Tibial nerve (tissue), 4 donors: ENCODE data around the gene ALKBH8. TPM values are rescaled to one million over a fixed set of nuclear protein-coding genes. Genes with fewer than 3 reads are reported as not detected.
"Not testable (repeated sequence)": the region's sequence is repeated elsewhere in the genome, so short reads cannot be mapped to it uniquely, and the experiment has no call there.

Experiments used
- DNase-seq, 2 donors: peaks; one replicate each; pipeline ENCODE4 v3.0.0-alpha.2; 2019; ENCODE audit warnings: low spot score in 2 of 2
- H3K27ac ChIP-seq, 4 donors: fragments of 200-600 bp; sonication (generic) in 3 of 4; one replicate each; pipeline ENCODE4 v1.5.1; 2017 to 2019; ENCODE audit warnings: mild to moderate bottlenecking in 1 of 4
- H3K27me3 ChIP-seq, 2 donors: fragments of 200-600 bp; sonication (generic) in 1 of 2; one replicate each; pipeline versions ENCODE4 v1.5.1 to v1.6.0; 2017 to 2019
- H3K36me3 ChIP-seq, 3 donors: fragments of 200-600 bp; sonication (generic); one replicate each; pipeline ENCODE4 v1.5.1; 2018 to 2019
- H3K4me1 ChIP-seq, 4 donors: fragments of 200-600 bp; sonication (generic) in 3 of 4; one replicate each; pipeline ENCODE4 v1.5.1; 2017 to 2019
- H3K4me3 ChIP-seq, 4 donors: fragments of 200-600 bp; sonication (generic) in 3 of 4; one replicate each; pipeline ENCODE4 v1.5.1; 2017 to 2019; ENCODE audit warnings: mild to moderate bottlenecking in 1 of 4, moderate library complexity in 1 of 4
- H3K9me3 ChIP-seq, 4 donors: fragments of 200-600 bp; sonication (generic) in 3 of 4; one replicate each; pipeline ENCODE4 v1.5.1; 2017 to 2019
- EP300 ChIP-seq, 2 donors: sonication (generic); formaldehyde crosslinking; IDR thresholded peaks; one replicate each; pipeline ENCODE4 v1.6.1; 2017; ENCODE audit warnings: antibody characterized with exemption in 2 of 2, mild to moderate bottlenecking in 1 of 2
- POLR2A ChIP-seq, 2 donors: fragments of 450-650 bp; IDR thresholded peaks; one replicate each; pipeline ENCODE4 v1.6.1; 2017; ENCODE audit warnings: antibody characterized with exemption in 2 of 2, mild to moderate bottlenecking in 2 of 2, moderate library complexity in 2 of 2
- WGBS, 2 donors: methylation state at CpG; one replicate each; pipeline ENCODE4 v1.1.5; 2018; 5-methylcytosine and 5-hydroxymethylcytosine counted together
- total RNA-seq, 4 donors: library from RNA; depleted of rRNA; stranded (reverse); fragments of >200 nt; gene quantifications; one replicate each; pipeline ENCODE4 v1.1.0, GENCODE V29; 2016
- TF ChIP-seq, protein P1 (sequence below), 5 experiments: fragments of 200-600 bp in 3 of 5; fragments of 450-650 bp in 2 of 5; sonication (generic) in 3 of 5; IDR thresholded peaks; one replicate each; pipeline ENCODE4 v1.5.1; 2016 to 2019; ENCODE audit warnings: antibody characterized with exemption in 5 of 5, mild to moderate bottlenecking in 3 of 5, moderate library complexity in 2 of 5

The ALKBH8 gene
- total RNA-seq, 4 donors from 2014 or later: 3.6 to 6.3 (median 5.5) TPM

GRCh38 chr11:107566569-107566968 lies 1.0 kb upstream of the ALKBH8 start:
- no peak for TF ChIP-seq POLR2A (IDR thresholded peaks at IDR 0.05)
- TF ChIP-seq, protein P1, sequence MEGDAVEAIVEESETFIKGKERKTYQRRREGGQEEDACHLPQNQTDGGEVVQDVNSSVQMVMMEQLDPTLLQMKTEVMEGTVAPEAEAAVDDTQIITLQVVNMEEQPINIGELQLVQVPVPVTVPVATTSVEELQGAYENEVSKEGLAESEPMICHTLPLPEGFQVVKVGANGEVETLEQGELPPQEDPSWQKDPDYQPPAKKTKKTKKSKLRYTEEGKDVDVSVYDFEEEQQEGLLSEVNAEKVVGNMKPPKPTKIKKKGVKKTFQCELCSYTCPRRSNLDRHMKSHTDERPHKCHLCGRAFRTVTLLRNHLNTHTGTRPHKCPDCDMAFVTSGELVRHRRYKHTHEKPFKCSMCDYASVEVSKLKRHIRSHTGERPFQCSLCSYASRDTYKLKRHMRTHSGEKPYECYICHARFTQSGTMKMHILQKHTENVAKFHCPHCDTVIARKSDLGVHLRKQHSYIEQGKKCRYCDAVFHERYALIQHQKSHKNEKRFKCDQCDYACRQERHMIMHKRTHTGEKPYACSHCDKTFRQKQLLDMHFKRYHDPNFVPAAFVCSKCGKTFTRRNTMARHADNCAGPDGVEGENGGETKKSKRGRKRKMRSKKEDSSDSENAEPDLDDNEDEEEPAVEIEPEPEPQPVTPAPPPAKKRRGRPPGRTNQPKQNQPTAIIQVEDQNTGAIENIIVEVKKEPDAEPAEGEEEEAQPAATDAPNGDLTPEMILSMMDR (IDR thresholded peaks at IDR 0.05): no peak
- no peak for TF ChIP-seq EP300 (IDR thresholded peaks at IDR 0.05)
- H3K9me3 ChIP-seq: no peaks in the 10 kb centered on the region
- 85 to 89% methylated on average over 2 of the region's 2 CpGs for WGBS, 2 donors

DNA sequence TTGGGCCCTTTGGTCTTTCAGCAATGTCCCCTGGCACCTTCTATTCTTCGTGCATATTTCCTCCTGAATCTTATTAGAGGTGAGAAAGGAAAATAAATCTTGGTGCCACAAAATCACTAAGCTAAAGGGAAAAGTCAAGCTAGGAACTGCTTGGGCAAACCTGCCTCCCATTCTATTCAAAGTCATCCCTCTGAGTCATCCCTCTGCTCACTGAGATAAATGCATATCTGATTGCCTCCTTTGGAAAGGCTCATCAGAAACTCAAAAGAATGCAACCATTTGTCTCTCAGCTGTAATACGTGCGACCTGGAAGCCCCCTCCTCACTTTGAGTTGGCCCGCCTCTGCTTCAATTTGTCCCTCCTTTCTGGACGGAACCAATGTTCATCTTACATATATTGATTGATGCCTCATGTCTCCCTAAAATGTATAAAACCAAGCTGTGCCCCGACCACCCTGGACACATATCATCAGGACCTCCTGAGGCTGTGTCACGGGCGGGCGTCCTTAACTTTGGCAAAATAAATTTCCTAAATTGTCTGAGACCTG lies 493 bp upstream of the ALKBH8 start:
- H3K4me1 ChIP-seq: peaks cover 0 to 35% (median 16%) of the 10 kb centered on the region in 4 donors
- 58 to 63% methylated on average over 9 of the region's 9 CpGs for WGBS, 2 donors
- not testable (repeated sequence) for DNase-seq, H3K36me3 ChIP-seq, H3K27me3 ChIP-seq, H3K9me3 ChIP-seq
- peak overlapping the region in 3 of 4 donors; percentile 69 to 87 (median 83) for H3K27ac ChIP-seq
- peak overlapping the region; percentile 60 to 91 (median 82) for H3K4me3 ChIP-seq

More at GRCh38 chr11:107566569-107566968, 1.0 kb upstream of the ALKBH8 start:
- Histone ChIP-seq H3K27ac (no peak overlapping the region), H3K27me3 (no peaks in the 10 kb centered on the region), H3K36me3 (no peaks in the 10 kb centered on the region), H3K4me3 (no peak overlapping the region), H3K4me1 (peaks cover 0 to 35% (median 16%) of the 10 kb centered on the region in 4 donors)
- no peak for DNase-seq

- Histone ChIP-seq H3K27me3 (no peaks in the 10 kb centered on the region), H3K36me3 (peaks cover 0 to 2% (median 0%) of the 10 kb centered on the region in 3 donors), H3K27ac (peak overlapping the region; percentile 24 to 87 (median 76)), H3K4me1 (peaks cover 0 to 35% (median 16%) of the 10 kb centered on the region in 4 donors), H3K9me3 (no peaks in the 10 kb centered on the region), H3K4me3 (peak overlapping the region; percentile 60 to 91 (median 82))
- TF ChIP-seq POLR2A (IDR thresholded peaks at IDR 0.05) (no peak), EP300 (IDR thresholded peaks at IDR 0.05) (no peak)
- TF ChIP-seq, protein P1 (IDR thresholded peaks at IDR 0.05): no peak
- no peak for DNase-seq
- 12 to 15% methylated on average over 6 of the region's 6 CpGs for WGBS, 2 donors
These were observed 687 bp downstream of the ALKBH8 start for GRCh38 chr11:107564877-107565218.

DNA sequence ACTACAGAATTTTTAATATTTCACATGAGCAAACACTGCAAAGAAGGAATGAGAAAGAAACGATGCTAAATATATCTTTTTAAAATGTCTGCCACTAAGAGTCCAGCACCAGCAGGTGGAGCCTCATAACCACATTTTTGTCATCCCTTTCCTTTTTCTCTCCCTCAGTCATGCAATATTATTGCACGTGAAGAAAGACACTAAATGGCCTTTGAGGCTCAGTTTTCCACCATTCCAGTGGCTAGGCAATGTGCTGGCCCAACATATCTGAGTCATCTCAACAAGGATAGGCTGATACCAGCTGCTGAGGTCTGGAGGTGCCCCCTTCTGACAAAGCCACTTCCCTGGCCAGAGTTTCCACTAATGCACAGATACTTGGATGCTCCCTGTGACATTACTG lies 1.8 kb downstream of the ALKBH8 start:
- Histone ChIP-seq H3K27ac (no peak overlapping the region), H3K27me3 (no peaks in the 10 kb centered on the region), H3K36me3 (peaks cover 0 to 13% (median 0%) of the 10 kb centered on the region in 3 donors), H3K9me3 (no peaks in the 10 kb centered on the region), H3K4me1 (peaks cover 0 to 35% (median 16%) of the 10 kb centered on the region in 4 donors), H3K4me3 (no peak overlapping the region)
- DNase-seq: peak in 1 of 2 donors; percentile 38
- WGBS, 2 donors: 0 to 1% methylated on average over 2 of the region's 2 CpGs
- TF ChIP-seq POLR2A (IDR thresholded peaks at IDR 0.05): no peak
- no peak for TF ChIP-seq EP300 (IDR thresholded peaks at IDR 0.05)
- TF ChIP-seq, protein P1 (IDR thresholded peaks at IDR 0.05): peak; percentile 32 to 60 (median 37)

GRCh38 chr11:107562647-107563208 lies 2.8 kb downstream of the ALKBH8 start:
- TF ChIP-seq POLR2A (IDR thresholded peaks at IDR 0.05) (no peak), EP300 (IDR thresholded peaks at IDR 0.05) (no peak)
- TF ChIP-seq, protein P1 (IDR thresholded peaks at IDR 0.05): no peak

More at GRCh38 chr11:107562647-107563208, 2.8 kb downstream of the ALKBH8 start:
- Histone ChIP-seq H3K9me3 (no peaks in the 10 kb centered on the region), H3K27me3 (no peaks in the 10 kb centered on the region), H3K4me1 (peaks cover 0 to 35% (median 16%) of the 10 kb centered on the region in 4 donors), H3K36me3 (peaks cover 0 to 22% (median 0%) of the 10 kb centered on the region in 3 donors), H3K4me3 (no peak overlapping the region), H3K27ac (no peak overlapping the region)
- no peak for DNase-seq
- 46 to 60% methylated on average over 4 of the region's 4 CpGs for WGBS, 2 donors
